Endothelial cell of umbilical vein (primary cell): ENCODE results near the gene RBP4. TPM values are rescaled to one million over a fixed set of nuclear protein-coding genes. Genes with fewer than 3 reads are reported as not detected.

Experiments used
- BruUV-seq: library from RNA; stranded (reverse); fragments of 400-500 nt; replicated peaks from 2 replicates; lab custom pipeline; 2021; lab: Mats Ljungman, UMichigan
- CTCF ChIA-PET: fragments of 300-600, 350-600 bp; sonication (Branson Sonifier 250); formaldehyde crosslinking; loops from one replicate; lab custom pipeline; 2021; ENCODE audit warnings: antibody characterized with exemption, inconsistent platforms; lab: Charles Lee
- POLR2A ChIA-PET: fragments of 300-600, 350-600 bp; sonication (Branson Sonifier 250); formaldehyde crosslinking; loops from one replicate; lab custom pipeline; 2021; ENCODE audit warnings: antibody characterized with exemption, inconsistent platforms; lab: Charles Lee
- DNase-seq: peaks from one replicate; pipeline ENCODE4 v3.0.0-alpha.2; 2011; ENCODE audit warnings: low read depth, low spot score
- FAIRE-seq: peaks from 2 replicates; lab custom pipeline; 2011; peaks lifted over from hg19 to GRCh38; lab: Jason Lieb, UNC
- H2AFZ ChIP-seq: 2 replicates; pipeline ENCODE4 v1.6.0; 2012; ENCODE audit warnings: low read depth, low read length, control low read depth, inconsistent platforms
- H3K27ac ChIP-seq: 2 replicates; pipeline ENCODE4 v1.5.1; 2011; ENCODE audit warnings: low read depth, mild to moderate bottlenecking, control low read depth, low read length, moderate library complexity; ENCODE audit not compliant: insufficient read depth
- H3K27me3 ChIP-seq, 2 experiments: 2 replicates each; pipeline versions ENCODE4 v1.6.0 to v1.6.1; 2011; ENCODE audit warnings: low read length in 2 of 2, mixed read lengths in 1 of 2; ENCODE audit not compliant: control insufficient read depth in 2 of 2, insufficient read depth in 2 of 2
- H3K36me3 ChIP-seq, 2 experiments: 2 replicates in 1 of 2; 3 replicates in 1 of 2; pipeline ENCODE4 v1.5.1; 2011; ENCODE audit warnings: low read length in 2 of 2, mild to moderate bottlenecking in 1 of 2, moderate library complexity in 1 of 2; ENCODE audit not compliant: control insufficient read depth in 2 of 2, insufficient read depth in 2 of 2; ENCODE audit errors: extremely low read depth in 1 of 2
- H3K4me1 ChIP-seq: 3 replicates; pipeline ENCODE4 v1.5.1; 2011; ENCODE audit warnings: mild to moderate bottlenecking, low read length; ENCODE audit not compliant: control insufficient read depth, insufficient read depth; ENCODE audit errors: extremely low read depth
- H3K4me2 ChIP-seq: 2 replicates; pipeline ENCODE4 v1.6.1; 2011; ENCODE audit warnings: low read length, control low read depth, mixed read lengths; ENCODE audit not compliant: insufficient read depth
- H3K4me3 ChIP-seq, 3 experiments: fragments of 200-600 bp in 1 of 3; sonication (generic), shearing (Covaris generic) in 1 of 3; replicated peaks in 1 of 3; 2 replicates each; pipeline ENCODE4 v1.5.1; 2011 to 2016; ENCODE audit warnings: control low read depth in 3 of 3, low read length in 3 of 3, mild to moderate bottlenecking in 2 of 3, inconsistent platforms in 1 of 3, low read depth in 1 of 3, moderate library complexity in 1 of 3; ENCODE audit not compliant: insufficient read depth in 1 of 3
- H3K79me2 ChIP-seq: 2 replicates; pipeline ENCODE4 v1.6.0; 2012; ENCODE audit warnings: low read length, inconsistent platforms; ENCODE audit not compliant: control insufficient read depth, insufficient read depth
- H3K9ac ChIP-seq: replicated peaks from 2 replicates; pipeline ENCODE3; 2011; ENCODE audit warnings: low read length, control low read depth; ENCODE audit not compliant: insufficient read depth; ENCODE audit errors: extremely low read depth
- H3K9me1 ChIP-seq: replicated peaks from 3 replicates; pipeline ENCODE4 v1.6.0; 2011; ENCODE audit warnings: mild to moderate bottlenecking, low read length; ENCODE audit not compliant: control insufficient read depth, insufficient read depth; ENCODE audit errors: extremely low read depth
- H3K9me3 ChIP-seq: replicated peaks from 2 replicates; pipeline ENCODE4 v1.5.1; 2012; ENCODE audit warnings: low read length, inconsistent platforms; ENCODE audit not compliant: control insufficient read depth, insufficient read depth
- H4K20me1 ChIP-seq: replicated peaks from 2 replicates; pipeline ENCODE3; 2011; ENCODE audit warnings: mild to moderate bottlenecking, low read length; ENCODE audit not compliant: control insufficient read depth, insufficient read depth; ENCODE audit errors: extremely low read depth
- EZH2 ChIP-seq: IDR thresholded peaks from 2 replicates; pipeline ENCODE4 v1.6.1; 2012; ENCODE audit warnings: borderline replicate concordance, low read depth, mild to moderate bottlenecking, moderate library complexity, low read length, inconsistent platforms; ENCODE audit not compliant: severe bottlenecking
- FOS ChIP-seq: IDR thresholded peaks from 2 replicates; pipeline ENCODE4 v1.6.1; 2011; ENCODE audit warnings: mild to moderate bottlenecking, low read length, moderate library complexity, borderline replicate concordance; ENCODE audit not compliant: insufficient read depth
- GATA2 ChIP-seq: IDR thresholded peaks from 2 replicates; pipeline ENCODE4 v1.7.0; 2011; ENCODE audit warnings: low read depth, mild to moderate bottlenecking, moderate library complexity, mixed read lengths, low read length; ENCODE audit not compliant: insufficient read length, insufficient read depth
- JUN ChIP-seq: IDR thresholded peaks from 2 replicates; pipeline ENCODE4 v1.6.1; 2011; ENCODE audit warnings: borderline replicate concordance, low read depth; ENCODE audit not compliant: insufficient read length, insufficient read depth
- POLR2A ChIP-seq: IDR thresholded peaks from 2 replicates; pipeline ENCODE4 v1.6.1; 2012; ENCODE audit warnings: low read depth, mild to moderate bottlenecking, control low read depth, low read length
- POLR2AphosphoS5 ChIP-seq: IDR thresholded peaks from 2 replicates; pipeline ENCODE4 v1.6.1; 2012; ENCODE audit warnings: low read depth, mild to moderate bottlenecking, control low read depth, low read length, moderate library complexity; ENCODE audit not compliant: insufficient read depth
- dilution Hi-C: fragments of 300-500 bp; cut with MboI; formaldehyde crosslinking; loops from one replicate; pipeline ENCODE4 v1.15.0; 2019; ENCODE audit warnings: low sequenced_read_pairs; ENCODE audit not compliant: extremely low pct_ligation_motif_present
- intact Hi-C: fragments of 100-400 bp; cut with micrococcal nuclease; formaldehyde crosslinking; loops from one replicate; pipeline ENCODE4 v1.10.0; 2022
- polyA plus RNA-seq, 4 experiments: library from polyadenylated mRNA; depleted of rRNA in 3 of 4; stranded (reverse) in 3 of 4; unstranded in 1 of 4; fragments of >200 nt; gene quantifications; 2 replicates each; pipeline versions ENCODE4 v1.2.1 to v1.2.3, GENCODE V29; 2011 to 2012; ENCODE audit warnings: missing spikeins in 1 of 4
- total RNA-seq: library from RNA; stranded (reverse); gene quantifications from 2 replicates; pipeline ENCODE4 v1.2.3, GENCODE V29; 2021
- TF ChIP-seq, protein P1 (sequence below): IDR thresholded peaks from 2 replicates; pipeline ENCODE4 v1.6.1; 2011; ENCODE audit not compliant: insufficient read depth, insufficient read length
- TF ChIP-seq, protein P2 (sequence below), 2 donors: IDR thresholded peaks; 1 replicate in 1 of 2; 2 replicates in 1 of 2; pipeline ENCODE4 v1.5.1; 2011; ENCODE audit warnings: low read length in 2 of 2, mild to moderate bottlenecking in 2 of 2, moderate library complexity in 2 of 2, control low read depth in 1 of 2, inconsistent platforms in 1 of 2, low read depth in 1 of 2; ENCODE audit not compliant: insufficient read depth in 1 of 2; ENCODE audit errors: extremely low read depth in 1 of 2

The RBP4 gene
- total and polyA plus RNA-seq, 2 donors (not counting 3 experiments of a cell fraction or from before 2014, with no cell fraction given): not detected

DNA sequence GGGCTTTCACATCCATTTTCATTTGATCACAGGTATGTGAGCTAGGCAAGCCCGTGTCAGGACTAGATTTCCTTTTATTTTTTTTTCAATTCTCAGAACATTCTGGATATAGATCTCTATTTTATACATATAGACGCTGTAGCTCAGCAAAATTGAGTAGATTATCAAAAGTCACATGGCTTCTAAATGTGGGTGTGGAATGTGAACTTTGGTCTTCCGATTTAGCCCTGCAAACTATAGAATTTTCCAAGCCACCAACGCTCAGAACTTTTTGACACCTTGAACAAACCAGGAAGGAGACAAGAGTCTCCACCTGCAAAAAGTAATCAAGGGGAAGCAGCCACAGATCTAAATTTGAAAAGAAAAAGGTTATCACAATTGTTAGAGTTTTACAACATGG is 50.4 kb downstream of the RBP4 start:
- H3K36me3 ChIP-seq: no peaks in the 10 kb centered on the region
- CTCF ChIA-PET: interaction anchor here (1.0 to 6.0 kb wide), 2 partner anchors 8 to 130 kb away, joined by 5 to 239 read pairs; no protein-coding TSS in a partner anchor
- intact Hi-C loops: no loop called here
- no peak overlapping the region for H2AFZ ChIP-seq
- H3K9me1 ChIP-seq: no peaks in the 10 kb centered on the region
- FAIRE-seq (no peak), DNase-seq (no peak)
- dilution Hi-C loops: no loop called here
- no peaks in the 10 kb centered on the region for H3K9me3 ChIP-seq
- H3K4me1 ChIP-seq: peaks cover 20% of the 10 kb centered on the region
- H3K27ac ChIP-seq: no peak overlapping the region
- no TSS peak for BruUV-seq
- H3K4me3 ChIP-seq: no peak overlapping the region
- no peaks in the 10 kb centered on the region for H3K27me3 ChIP-seq
- H3K79me2 ChIP-seq: no peaks in the 10 kb centered on the region
- TF ChIP-seq POLR2A: no peak
- no peak for TF ChIP-seq FOS
- TF ChIP-seq, protein P1, sequence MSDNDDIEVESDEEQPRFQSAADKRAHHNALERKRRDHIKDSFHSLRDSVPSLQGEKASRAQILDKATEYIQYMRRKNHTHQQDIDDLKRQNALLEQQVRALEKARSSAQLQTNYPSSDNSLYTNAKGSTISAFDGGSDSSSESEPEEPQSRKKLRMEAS: no peak
- no peak overlapping the region for H3K9ac ChIP-seq
- no peak overlapping the region for H3K4me2 ChIP-seq
- H4K20me1 ChIP-seq: no peaks in the 10 kb centered on the region
- POLR2A ChIA-PET: no interaction called here

DNA sequence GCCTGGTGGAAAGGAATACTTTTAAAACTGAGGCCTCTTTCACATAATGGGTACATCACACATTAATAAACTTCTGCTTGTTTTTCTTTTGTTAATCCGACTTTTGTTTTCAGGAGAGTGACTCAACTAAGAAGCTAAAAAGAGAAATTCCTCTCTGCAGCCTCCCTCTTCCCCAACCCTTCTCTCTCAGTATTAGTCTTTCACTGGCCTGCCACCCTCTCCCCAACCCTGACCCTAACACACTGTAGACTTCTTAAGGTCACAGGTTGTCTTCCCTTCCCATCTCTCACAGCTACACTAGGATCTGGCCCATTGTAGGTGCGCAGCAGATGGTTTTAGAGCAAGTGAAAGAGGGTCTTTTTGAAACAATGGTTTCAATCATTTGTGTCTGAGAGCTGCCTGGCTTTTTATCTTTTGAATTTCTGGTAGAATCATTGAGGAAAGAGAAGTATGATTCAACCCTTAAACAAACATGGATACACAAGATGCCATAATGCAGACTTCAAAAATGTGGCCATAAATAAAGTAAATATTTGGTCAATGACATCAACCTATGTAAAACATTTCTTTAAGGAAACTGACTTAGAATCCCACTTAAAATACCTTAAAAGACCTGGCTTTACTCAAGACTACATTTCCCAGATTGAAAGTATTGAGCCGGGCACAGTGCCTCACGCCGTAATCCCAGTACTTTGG is 52.5 kb downstream of the RBP4 start:
- Histone ChIP-seq H3K36me3 (no peaks in the 10 kb centered on the region), H3K4me1 (peaks cover 15% of the 10 kb centered on the region), H4K20me1 (no peaks in the 10 kb centered on the region), H3K4me3 (peak overlapping the region in 2 of 3 experiments; percentile 18 to 32), H3K79me2 (no peaks in the 10 kb centered on the region), H3K27me3 (no peaks in the 10 kb centered on the region), H3K9me3 (no peaks in the 10 kb centered on the region), H3K27ac (peak overlapping the region; percentile 97), H3K9ac (peak overlapping the region; percentile 67), H3K9me1 (no peaks in the 10 kb centered on the region), H2AFZ (peak overlapping the region; percentile 100), H3K4me2 (peak overlapping the region; percentile 90)
- no TSS peak for BruUV-seq
- TF ChIP-seq EZH2 (no peak), JUN (peak; percentile 56), GATA2 (peak; percentile 26), POLR2AphosphoS5 (no peak), FOS (peak; percentile 52)
- TF ChIP-seq, protein P2, sequence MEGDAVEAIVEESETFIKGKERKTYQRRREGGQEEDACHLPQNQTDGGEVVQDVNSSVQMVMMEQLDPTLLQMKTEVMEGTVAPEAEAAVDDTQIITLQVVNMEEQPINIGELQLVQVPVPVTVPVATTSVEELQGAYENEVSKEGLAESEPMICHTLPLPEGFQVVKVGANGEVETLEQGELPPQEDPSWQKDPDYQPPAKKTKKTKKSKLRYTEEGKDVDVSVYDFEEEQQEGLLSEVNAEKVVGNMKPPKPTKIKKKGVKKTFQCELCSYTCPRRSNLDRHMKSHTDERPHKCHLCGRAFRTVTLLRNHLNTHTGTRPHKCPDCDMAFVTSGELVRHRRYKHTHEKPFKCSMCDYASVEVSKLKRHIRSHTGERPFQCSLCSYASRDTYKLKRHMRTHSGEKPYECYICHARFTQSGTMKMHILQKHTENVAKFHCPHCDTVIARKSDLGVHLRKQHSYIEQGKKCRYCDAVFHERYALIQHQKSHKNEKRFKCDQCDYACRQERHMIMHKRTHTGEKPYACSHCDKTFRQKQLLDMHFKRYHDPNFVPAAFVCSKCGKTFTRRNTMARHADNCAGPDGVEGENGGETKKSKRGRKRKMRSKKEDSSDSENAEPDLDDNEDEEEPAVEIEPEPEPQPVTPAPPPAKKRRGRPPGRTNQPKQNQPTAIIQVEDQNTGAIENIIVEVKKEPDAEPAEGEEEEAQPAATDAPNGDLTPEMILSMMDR (IDR thresholded peaks at IDR 0.05; ENCODE audit: extremely low read depth in 1 of 2, insufficient read depth in 1 of 2, low read depth in 1 of 2, low read length in 2 of 2): no peak
- ChIA-PET POLR2A (no interaction called here), CTCF (interaction anchor here (0.9 kb wide), 1 partner anchor 267 kb away, joined by 4 read pairs; no protein-coding TSS in a partner anchor)
- FAIRE-seq: peak; percentile 93
- dilution Hi-C loops (no loop called here), intact Hi-C loops (no loop called here)
- DNase-seq: peak; percentile 50
